Liver (tissue), 9 donors: Measurements from ENCODE around the gene PELI2. TPM values are rescaled to one million over a fixed set of nuclear protein-coding genes. Genes with fewer than 3 reads are reported as not detected.

Experiments used
- DNase-seq: peaks from one replicate; pipeline ENCODE4 v3.0.0-alpha.2; 2017; ENCODE audit warnings: low spot score
- H3K27ac ChIP-seq, 2 donors: one replicate each; pipeline ENCODE4 v1.7.0; 2013; ENCODE audit warnings: inconsistent platforms in 2 of 2, low read length in 2 of 2, control low read depth in 1 of 2, low read depth in 1 of 2, mild to moderate bottlenecking in 1 of 2
- H3K27me3 ChIP-seq, 4 donors: one replicate each; pipeline versions ENCODE4 v1.6.1 to v1.7.0; 2013; ENCODE audit warnings: low read length in 3 of 4, inconsistent platforms in 1 of 4, mild to moderate bottlenecking in 1 of 4, moderate library complexity in 1 of 4; ENCODE audit not compliant: control insufficient read depth in 4 of 4, insufficient read depth in 4 of 4
- H3K36me3 ChIP-seq, 4 donors: one replicate each; pipeline versions ENCODE4 v1.6.1 to v1.7.0; 2013; ENCODE audit warnings: low read length in 3 of 4, mild to moderate bottlenecking in 3 of 4, low read depth in 1 of 4, moderate library complexity in 1 of 4; ENCODE audit not compliant: control insufficient read depth in 4 of 4, insufficient read depth in 3 of 4
- H3K4me1 ChIP-seq, 4 donors: one replicate each; pipeline versions ENCODE4 v1.6.1 to v1.7.0; 2013; ENCODE audit warnings: low read length in 3 of 4, mild to moderate bottlenecking in 3 of 4, moderate library complexity in 1 of 4; ENCODE audit not compliant: control insufficient read depth in 4 of 4, insufficient read depth in 4 of 4
- H3K4me3 ChIP-seq, 3 donors: one replicate each; pipeline versions ENCODE4 v1.6.1 to v1.7.0; 2013; ENCODE audit warnings: low read length in 3 of 3, control low read depth in 1 of 3, low read depth in 1 of 3, mild to moderate bottlenecking in 1 of 3
- H3K9ac ChIP-seq, 2 donors: one replicate each; pipeline ENCODE4 v1.7.0; 2013; ENCODE audit warnings: low read length in 2 of 2, mild to moderate bottlenecking in 2 of 2, moderate library complexity in 2 of 2, control low read depth in 1 of 2, low read depth in 1 of 2
- H3K9me3 ChIP-seq, 4 donors: one replicate each; pipeline versions ENCODE4 v1.6.1 to v1.7.0; 2013; ENCODE audit warnings: low read length in 3 of 4; ENCODE audit not compliant: control insufficient read depth in 4 of 4
- ATF3 ChIP-seq: IDR thresholded peaks from 2 replicates; pipeline ENCODE4 v1.6.1; 2016; ENCODE audit warnings: antibody characterized with exemption
- CTCF ChIP-seq: fragments of 150-350 bp; IDR thresholded peaks from 2 replicates; pipeline ENCODE4 v1.5.1; 2017; ENCODE audit warnings: improper control_type of control experiment, low read depth, low read length; ENCODE audit not compliant: missing input control
- EGR1 ChIP-seq, 2 donors: IDR thresholded peaks; 2 replicates each; pipeline ENCODE4 v1.6.1; 2016 to 2018; ENCODE audit warnings: antibody characterized with exemption in 2 of 2, low read depth in 2 of 2
- FOXA1 ChIP-seq: IDR thresholded peaks from 2 replicates; pipeline ENCODE4 v1.6.1; 2016; ENCODE audit warnings: antibody characterized with exemption
- FOXA2 ChIP-seq: IDR thresholded peaks from 2 replicates; pipeline ENCODE4 v1.6.1; 2016; ENCODE audit warnings: antibody characterized with exemption
- GABPA ChIP-seq, 2 donors: IDR thresholded peaks in 1 of 2; conservative IDR thresholded peaks in 1 of 2; 2 replicates each; pipeline ENCODE4 v1.6.1; 2016; ENCODE audit warnings: antibody characterized with exemption in 2 of 2, mild to moderate bottlenecking in 1 of 2, moderate library complexity in 1 of 2
- HNF4A ChIP-seq, 2 donors: conservative IDR thresholded peaks; 2 replicates each; pipeline ENCODE4 v1.6.1; 2016; ENCODE audit warnings: antibody characterized with exemption in 2 of 2, mild to moderate bottlenecking in 2 of 2
- HNF4G ChIP-seq: IDR thresholded peaks from 2 replicates; pipeline ENCODE4 v1.6.1; 2016; ENCODE audit warnings: antibody characterized with exemption
- JUND ChIP-seq, 2 donors: IDR thresholded peaks; 2 replicates each; pipeline ENCODE4 v1.6.1; 2016; ENCODE audit warnings: antibody characterized with exemption in 2 of 2
- MAX ChIP-seq: IDR thresholded peaks from 2 replicates; pipeline ENCODE4 v1.6.1; 2016; ENCODE audit warnings: antibody characterized with exemption
- NR2F2 ChIP-seq: IDR thresholded peaks from 2 replicates; pipeline ENCODE4 v1.6.1; 2016; ENCODE audit warnings: antibody characterized with exemption
- RAD21 ChIP-seq, 2 donors: IDR thresholded peaks; 2 replicates each; pipeline ENCODE4 v1.6.1; 2016; ENCODE audit warnings: antibody characterized with exemption in 2 of 2, mild to moderate bottlenecking in 2 of 2
- REST ChIP-seq: IDR thresholded peaks from 2 replicates; pipeline ENCODE4 v1.6.1; 2016; ENCODE audit warnings: antibody characterized with exemption, mild to moderate bottlenecking
- RXRA ChIP-seq, 2 donors: IDR thresholded peaks; 2 replicates each; pipeline ENCODE4 v1.6.1; 2017 to 2018; ENCODE audit warnings: antibody characterized with exemption in 2 of 2, mild to moderate bottlenecking in 1 of 2
- SP1 ChIP-seq: IDR thresholded peaks from 2 replicates; pipeline ENCODE4 v1.6.1; 2018; ENCODE audit warnings: antibody characterized with exemption, mild to moderate bottlenecking
- TAF1 ChIP-seq: conservative IDR thresholded peaks from 2 replicates; pipeline ENCODE4 v1.6.1; 2016; ENCODE audit warnings: antibody characterized with exemption, mild to moderate bottlenecking
- YY1 ChIP-seq: IDR thresholded peaks from 2 replicates; pipeline ENCODE4 v1.6.1; 2016; ENCODE audit warnings: antibody characterized with exemption, mild to moderate bottlenecking
- ZBTB33 ChIP-seq: IDR thresholded peaks from 2 replicates; pipeline ENCODE4 v1.6.1; 2016; ENCODE audit warnings: antibody characterized with exemption
- WGBS: extraction: QIAGEN DNeasy Blood & Tissue Kit; methylation state at CpG from one replicate; pipeline ENCODE4 v1.1.7; 2013; 5-methylcytosine and 5-hydroxymethylcytosine counted together
- polyA plus RNA-seq, 2 donors: library from polyadenylated mRNA; stranded (reverse) in 1 of 2; unstranded in 1 of 2; fragments of 200-250 nt in 1 of 2; fragments of >200 nt in 1 of 2; fragmentation: Nextera tagmentation in 1 of 2; extraction: Ambion mirVana in 1 of 2; gene quantifications; one replicate each; pipeline versions ENCODE4 v1.2.1 to v1.2.3, GENCODE V29; 2013 to 2015
- total RNA-seq, 2 donors: library from RNA; depleted of rRNA; stranded (reverse); fragments of >200 nt; gene quantifications; one replicate each; pipeline ENCODE4 v1.2.3, GENCODE V29; 2014
- donor health status: healthy.
- donor health status: healthy.
- donor health status: healthy.
- donor health status: healthy.
- donor health status: healthy.

PELI2 gene
- total and polyA plus RNA-seq, 4 donors = 0.68 to 2.9 (median 1.2) TPM

- Histone ChIP-seq H3K4me3 (no peak overlapping the region), H3K36me3 (peaks cover 0 to 2% (median 0%) of the 10 kb centered on the region in 4 donors)
- WGBS = 92% methylated on average over 2 of the region's 2 CpGs
These were observed 175.3 kb downstream of the PELI2 start for GRCh38 chr14:56293506-56293905.

More at GRCh38 chr14:56293506-56293905, 175.3 kb downstream of the PELI2 start:
- no peak for TF ChIP-seq SP1
- no peak for TF ChIP-seq RXRA (IDR thresholded peaks at IDR 0.05)
- no peak for TF ChIP-seq GABPA (IDR thresholded peaks at IDR 0.05 in 1 of 2, conservative IDR thresholded peaks at IDR 0.05 in 1 of 2)
- TF ChIP-seq MAX = no peak
- no peak for TF ChIP-seq FOXA2
- TF ChIP-seq YY1 = no peak
- no peak for TF ChIP-seq ATF3
- no peak for TF ChIP-seq JUND (IDR thresholded peaks at IDR 0.05)
- no peak for TF ChIP-seq TAF1
- TF ChIP-seq REST = no peak
- TF ChIP-seq FOXA1 = no peak
- TF ChIP-seq HNF4A (conservative IDR thresholded peaks at IDR 0.05) = no peak
- no peak for TF ChIP-seq HNF4G
- no peak for TF ChIP-seq CTCF
- TF ChIP-seq RAD21 (IDR thresholded peaks at IDR 0.05) = no peak
- TF ChIP-seq ZBTB33 = no peak
- TF ChIP-seq EGR1 (IDR thresholded peaks at IDR 0.05; ENCODE audit: low read depth in 2 of 2) = no peak
- no peak for TF ChIP-seq NR2F2
- H3K27me3 ChIP-seq = no peaks in the 10 kb centered on the region
- no peaks in the 10 kb centered on the region for H3K4me1 ChIP-seq
- no peaks in the 10 kb centered on the region for H3K9me3 ChIP-seq
- H3K9ac ChIP-seq = no peak overlapping the region
- no peak overlapping the region for H3K27ac ChIP-seq
- DNase-seq = no peak
